Cardiac fibroblast (primary cell): ENCODE results near the gene SHCBP1L.

Experiments
- DNase-seq, 2 donors: peaks; one replicate each; pipeline versions ENCODE4 v3.0.0 to v3.0.0-alpha.2; 2010; ENCODE audit warnings: low read depth in 2 of 2
- H3K4me3 ChIP-seq, 2 donors: replicated peaks in 1 of 2; 1 replicate in 1 of 2; 2 replicates in 1 of 2; pipeline ENCODE4 v1.5.1; 2011; ENCODE audit warnings: low read depth in 2 of 2, low read length in 2 of 2, mild to moderate bottlenecking in 2 of 2, moderate library complexity in 1 of 2
- TF ChIP-seq, protein P1 (sequence below): IDR thresholded peaks from one replicate; pipeline ENCODE4 v1.5.1; 2011; ENCODE audit warnings: low read depth, mild to moderate bottlenecking, low read length, inconsistent platforms

The SHCBP1L gene

DNA sequence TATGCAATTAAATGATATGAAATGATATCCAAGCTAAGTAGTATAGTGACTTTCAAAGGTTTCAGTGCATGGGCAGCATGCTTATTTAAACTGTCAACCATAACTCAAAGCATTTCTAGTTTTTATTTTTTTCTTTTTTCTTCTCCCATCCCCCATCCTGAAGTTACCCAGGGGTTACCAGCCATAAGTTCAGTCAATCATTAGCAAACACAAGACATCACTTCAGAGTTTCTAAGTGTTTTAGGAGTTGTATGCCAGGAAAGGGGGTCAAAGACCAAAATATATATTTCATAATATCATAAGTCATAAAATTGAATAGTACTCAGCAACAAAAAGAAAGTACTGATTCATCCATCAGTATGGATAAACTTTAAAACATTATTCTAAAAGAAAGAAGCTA, 85.1 kb downstream of the SHCBP1L start:
- TF ChIP-seq, protein P1, sequence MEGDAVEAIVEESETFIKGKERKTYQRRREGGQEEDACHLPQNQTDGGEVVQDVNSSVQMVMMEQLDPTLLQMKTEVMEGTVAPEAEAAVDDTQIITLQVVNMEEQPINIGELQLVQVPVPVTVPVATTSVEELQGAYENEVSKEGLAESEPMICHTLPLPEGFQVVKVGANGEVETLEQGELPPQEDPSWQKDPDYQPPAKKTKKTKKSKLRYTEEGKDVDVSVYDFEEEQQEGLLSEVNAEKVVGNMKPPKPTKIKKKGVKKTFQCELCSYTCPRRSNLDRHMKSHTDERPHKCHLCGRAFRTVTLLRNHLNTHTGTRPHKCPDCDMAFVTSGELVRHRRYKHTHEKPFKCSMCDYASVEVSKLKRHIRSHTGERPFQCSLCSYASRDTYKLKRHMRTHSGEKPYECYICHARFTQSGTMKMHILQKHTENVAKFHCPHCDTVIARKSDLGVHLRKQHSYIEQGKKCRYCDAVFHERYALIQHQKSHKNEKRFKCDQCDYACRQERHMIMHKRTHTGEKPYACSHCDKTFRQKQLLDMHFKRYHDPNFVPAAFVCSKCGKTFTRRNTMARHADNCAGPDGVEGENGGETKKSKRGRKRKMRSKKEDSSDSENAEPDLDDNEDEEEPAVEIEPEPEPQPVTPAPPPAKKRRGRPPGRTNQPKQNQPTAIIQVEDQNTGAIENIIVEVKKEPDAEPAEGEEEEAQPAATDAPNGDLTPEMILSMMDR, result no peak
- no peak overlapping the region for H3K4me3 ChIP-seq
- no peak for DNase-seq

DNA sequence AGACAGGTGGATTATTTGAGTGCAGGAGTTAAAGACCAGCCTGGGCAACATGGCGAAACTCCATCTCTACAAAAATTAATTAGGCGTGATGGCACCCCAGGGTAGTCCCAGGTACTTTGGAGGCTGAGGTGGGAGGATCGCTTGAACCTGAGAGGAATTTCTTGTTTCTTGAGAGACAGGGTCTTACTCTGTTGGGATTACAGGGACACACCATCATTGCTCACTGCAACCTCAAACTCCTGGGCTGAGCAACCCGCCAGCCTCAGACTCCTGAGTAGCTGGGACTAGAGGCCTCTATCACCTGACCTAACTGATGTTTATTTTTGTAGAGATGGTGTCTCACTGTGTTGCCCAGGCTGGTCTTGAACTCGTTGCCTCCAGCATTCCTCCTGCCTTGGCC, 89.0 kb downstream of the SHCBP1L start:
- TF ChIP-seq, protein P1, result no peak
- H3K4me3 ChIP-seq, result no peak overlapping the region
- no peak for DNase-seq

DNA sequence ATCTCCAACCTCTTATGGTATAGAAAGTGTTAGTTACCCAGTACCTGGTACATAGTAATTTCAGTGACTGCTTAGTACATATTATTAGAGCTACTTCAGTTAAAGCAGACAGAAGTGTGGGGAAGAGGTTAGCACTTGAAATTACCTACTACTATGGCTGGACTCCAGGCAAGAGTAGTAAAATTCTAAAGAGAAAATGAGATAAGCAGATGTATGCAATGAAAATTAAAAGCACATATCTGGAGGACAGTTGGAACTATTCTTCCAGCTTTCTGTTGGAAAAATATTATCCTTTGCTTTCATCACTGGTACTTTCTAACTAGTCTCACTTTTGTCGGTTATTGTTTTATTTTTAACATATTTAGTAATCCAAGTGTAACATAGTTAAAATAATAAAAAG, 90.1 kb downstream of the SHCBP1L start:
- no peak for DNase-seq
- TF ChIP-seq, protein P1, result no peak
- no peak overlapping the region for H3K4me3 ChIP-seq

DNA sequence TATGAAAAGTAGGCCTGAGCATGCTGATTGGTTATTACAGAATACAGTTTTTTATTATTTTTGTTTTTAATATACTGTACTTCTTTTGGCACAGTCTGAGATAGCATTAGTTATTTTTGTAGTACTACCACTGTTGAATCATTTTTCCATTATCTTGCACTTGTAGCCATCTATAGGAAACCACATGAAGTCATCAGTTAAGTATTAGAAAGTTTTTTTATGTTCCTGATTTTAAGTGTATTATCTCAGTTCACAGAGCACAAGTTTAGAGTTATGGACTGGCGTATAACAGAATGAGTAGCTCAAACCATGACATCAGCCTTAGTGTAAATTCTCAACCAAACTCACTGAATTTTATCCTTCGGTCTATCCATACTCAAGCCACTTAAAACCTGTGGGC, 91.0 kb downstream of the SHCBP1L start:
- peak; percentile 10 to 38 for DNase-seq
- TF ChIP-seq, protein P1, result no peak
- no peak overlapping the region for H3K4me3 ChIP-seq

DNA sequence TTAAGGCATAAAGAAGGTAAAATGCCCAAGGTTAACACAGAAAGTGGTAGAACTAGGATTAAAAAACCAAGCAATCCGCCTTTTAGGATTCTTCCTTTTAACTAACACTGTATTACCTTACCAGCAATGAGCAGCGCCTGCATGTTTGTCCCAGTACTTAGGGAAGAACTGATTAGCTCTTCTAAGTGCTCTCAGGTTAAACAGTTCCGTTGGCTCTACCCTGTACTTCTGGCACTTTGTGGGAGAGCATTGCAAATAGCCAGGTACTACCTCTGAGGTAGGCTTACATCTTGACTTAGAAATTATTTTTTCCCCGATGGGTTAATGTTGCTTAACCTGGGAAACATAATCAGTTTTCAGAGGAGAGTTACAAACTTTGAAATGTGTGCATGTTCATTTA, 92.3 kb downstream of the SHCBP1L start:
- TF ChIP-seq, protein P1, result no peak
- DNase-seq, result no peak
- no peak overlapping the region for H3K4me3 ChIP-seq

DNA sequence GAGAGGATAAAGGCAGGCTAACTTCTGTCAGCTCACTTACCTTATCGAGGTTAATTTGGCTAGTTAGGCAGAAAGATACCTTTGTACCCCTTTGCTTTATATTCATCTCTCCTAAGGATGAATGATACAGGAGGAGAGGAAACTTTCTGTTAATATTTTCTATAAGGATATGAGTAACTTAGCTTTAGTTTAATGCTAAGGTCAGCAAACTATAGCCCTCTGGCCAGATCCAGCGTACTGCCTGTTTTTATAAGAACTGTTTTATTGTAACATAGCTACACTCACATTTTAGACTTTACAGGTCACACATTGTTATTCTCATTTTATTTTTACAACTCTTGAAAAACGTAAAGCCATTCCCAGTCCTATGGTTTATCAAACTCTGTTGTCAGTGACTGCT, 95.8 kb downstream of the SHCBP1L start:
- no peak for DNase-seq
- no peak overlapping the region for H3K4me3 ChIP-seq
- TF ChIP-seq, protein P1, result no peak

DNA sequence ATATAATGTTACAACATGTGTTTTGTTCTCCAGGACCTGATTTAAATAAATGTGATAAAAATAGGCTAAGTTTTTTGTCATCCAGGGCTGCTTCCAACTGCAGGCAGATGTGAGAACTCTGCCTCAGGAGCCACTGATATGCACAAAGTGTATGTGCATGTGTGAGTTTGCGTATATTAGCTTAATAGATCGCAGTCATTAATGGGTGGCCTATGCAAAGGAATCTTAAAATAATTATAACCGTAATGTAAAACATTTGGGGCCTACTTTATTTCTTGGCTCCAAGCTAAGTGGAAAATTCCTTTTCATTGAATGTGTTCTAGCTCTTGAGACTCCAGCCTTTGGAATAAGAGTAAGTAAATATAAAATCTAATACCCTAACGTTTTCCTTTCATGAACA, 97.1 kb downstream of the SHCBP1L start:
- no peak overlapping the region for H3K4me3 ChIP-seq
- DNase-seq, result no peak
- TF ChIP-seq, protein P1, result no peak
